ENCODE data around the gene TP53I13.

DNA sequence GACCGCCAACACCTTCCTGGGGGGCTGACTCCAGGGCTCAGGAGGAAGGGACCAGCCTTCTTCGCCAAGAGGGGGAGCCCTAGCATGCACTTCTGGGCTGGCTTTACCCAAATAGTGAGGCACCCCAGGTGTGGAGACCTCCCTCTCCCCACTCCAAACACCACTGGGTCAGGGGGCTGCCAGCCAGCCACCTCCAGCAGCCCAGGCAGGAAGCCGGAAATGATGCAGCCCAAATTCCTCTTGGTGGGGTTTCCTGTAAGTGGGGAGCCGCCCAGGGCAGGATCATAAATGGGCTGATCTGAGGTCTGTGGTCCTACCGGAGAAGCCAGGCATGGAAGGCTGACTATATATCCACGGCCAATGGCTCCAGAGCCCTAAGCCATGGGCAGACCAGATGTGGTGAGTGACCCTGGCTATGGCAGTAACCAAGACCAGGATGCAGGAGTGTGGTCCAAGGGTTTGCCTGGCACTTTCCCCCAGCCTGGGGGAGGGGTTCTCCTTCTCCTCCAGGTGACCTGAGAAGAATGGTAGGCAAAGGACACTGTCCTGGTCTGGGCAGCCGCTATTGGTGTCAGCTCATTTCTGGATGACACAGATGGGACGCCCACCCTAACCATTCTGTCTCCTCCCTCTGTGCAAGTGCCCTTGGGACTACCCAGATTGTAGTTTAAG is 16.7 kb downstream of the TP53I13 start:
- TF ChIP-seq, protein P1, sequence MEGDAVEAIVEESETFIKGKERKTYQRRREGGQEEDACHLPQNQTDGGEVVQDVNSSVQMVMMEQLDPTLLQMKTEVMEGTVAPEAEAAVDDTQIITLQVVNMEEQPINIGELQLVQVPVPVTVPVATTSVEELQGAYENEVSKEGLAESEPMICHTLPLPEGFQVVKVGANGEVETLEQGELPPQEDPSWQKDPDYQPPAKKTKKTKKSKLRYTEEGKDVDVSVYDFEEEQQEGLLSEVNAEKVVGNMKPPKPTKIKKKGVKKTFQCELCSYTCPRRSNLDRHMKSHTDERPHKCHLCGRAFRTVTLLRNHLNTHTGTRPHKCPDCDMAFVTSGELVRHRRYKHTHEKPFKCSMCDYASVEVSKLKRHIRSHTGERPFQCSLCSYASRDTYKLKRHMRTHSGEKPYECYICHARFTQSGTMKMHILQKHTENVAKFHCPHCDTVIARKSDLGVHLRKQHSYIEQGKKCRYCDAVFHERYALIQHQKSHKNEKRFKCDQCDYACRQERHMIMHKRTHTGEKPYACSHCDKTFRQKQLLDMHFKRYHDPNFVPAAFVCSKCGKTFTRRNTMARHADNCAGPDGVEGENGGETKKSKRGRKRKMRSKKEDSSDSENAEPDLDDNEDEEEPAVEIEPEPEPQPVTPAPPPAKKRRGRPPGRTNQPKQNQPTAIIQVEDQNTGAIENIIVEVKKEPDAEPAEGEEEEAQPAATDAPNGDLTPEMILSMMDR (IDR thresholded peaks at IDR 0.05): peak in 5 of 12 donors; percentile 16 to 31 (median 21)
- peak in 1 of 2 donors; percentile 57 for TF ChIP-seq POLR2A (IDR thresholded peaks at IDR 0.05)
